Measurements from ENCODE around the gene SPINDOC.
"Not testable (repeated sequence)": the region's sequence is repeated elsewhere in the genome, so short reads cannot be mapped to it uniquely, and the experiment has no call there.

Gene SPINDOC

GRCh38 chr11:63769714-63770455 lies 43.4 kb upstream of the SPINDOC start:
- Mint-ChIP-seq H3K9me3 (no peaks in the 10 kb centered on the region), H3K27ac (ENCODE audit: low read depth) (no peak overlapping the region), H3K27me3 (peaks cover 10% of the 10 kb centered on the region), H3K36me3 (ENCODE audit: insufficient read depth) (peaks cover 6% of the 10 kb centered on the region), H3K4me3 (peak overlapping the region; percentile 60), H3K4me1 (peaks cover 9% of the 10 kb centered on the region)
- DNase-seq (ENCODE audit: low spot score in 2 of 2), result no peak
- ATAC-seq (replicated peaks; ENCODE audit: extremely low read depth, poor library complexity, severe bottlenecking), result no peak

- peaks cover 10% of the 10 kb centered on the region for H3K27me3 Mint-ChIP-seq
- H3K27ac Mint-ChIP-seq (ENCODE audit: low read depth), result no peak overlapping the region
- H3K4me3 Mint-ChIP-seq, result no peak overlapping the region
- H3K4me1 Mint-ChIP-seq, result peaks cover 9% of the 10 kb centered on the region
- H3K9me3 Mint-ChIP-seq, result no peaks in the 10 kb centered on the region
- DNase-seq (ENCODE audit: low spot score in 2 of 2) (no peak), ATAC-seq (replicated peaks; ENCODE audit: extremely low read depth, poor library complexity, severe bottlenecking) (no peak)
- peaks cover 6% of the 10 kb centered on the region for H3K36me3 Mint-ChIP-seq (ENCODE audit: insufficient read depth)
Measured at GRCh38 chr11:63770763-63771162, 42.5 kb upstream of the SPINDOC start.

- not testable (repeated sequence) for H3K9me3 Mint-ChIP-seq; H3K4me1 Mint-ChIP-seq; H3K36me3 Mint-ChIP-seq (ENCODE audit: insufficient read depth); H3K4me3 Mint-ChIP-seq; ATAC-seq (replicated peaks; ENCODE audit: extremely low read depth, poor library complexity, severe bottlenecking); H3K27ac Mint-ChIP-seq (ENCODE audit: low read depth); DNase-seq (ENCODE audit: low spot score in 2 of 2)
- peaks cover 10% of the 10 kb centered on the region for H3K27me3 Mint-ChIP-seq
Measured at GRCh38 chr11:63771741-63772318, 41.4 kb upstream of the SPINDOC start.

- Mint-ChIP-seq H3K27ac (ENCODE audit: low read depth) (no peak overlapping the region), H3K9me3 (no peaks in the 10 kb centered on the region), H3K4me3 (no peak overlapping the region), H3K4me1 (no peaks in the 10 kb centered on the region), H3K27me3 (peaks cover 18% of the 10 kb centered on the region), H3K36me3 (ENCODE audit: insufficient read depth) (peaks cover 2% of the 10 kb centered on the region)
- DNase-seq (ENCODE audit: low spot score in 2 of 2), result no peak
- ATAC-seq (replicated peaks; ENCODE audit: extremely low read depth, poor library complexity, severe bottlenecking), result no peak
Measured at GRCh38 chr11:63775191-63775590, 38.1 kb upstream of the SPINDOC start.

- H3K36me3 Mint-ChIP-seq (ENCODE audit: insufficient read depth), result peaks cover 2% of the 10 kb centered on the region
- ATAC-seq (replicated peaks; ENCODE audit: extremely low read depth, poor library complexity, severe bottlenecking) (no peak), DNase-seq (ENCODE audit: low spot score in 2 of 2) (no peak)
- no peaks in the 10 kb centered on the region for H3K9me3 Mint-ChIP-seq
- H3K27ac Mint-ChIP-seq (ENCODE audit: low read depth), result no peak overlapping the region
- H3K27me3 Mint-ChIP-seq, result peaks cover 8% of the 10 kb centered on the region
- H3K4me3 Mint-ChIP-seq, result no peak overlapping the region
- H3K4me1 Mint-ChIP-seq, result no peaks in the 10 kb centered on the region
Measured at GRCh38 chr11:63779039-63779438, 34.2 kb upstream of the SPINDOC start.

GRCh38 chr11:63782749-63783148 lies 30.5 kb upstream of the SPINDOC start:
- Mint-ChIP-seq H3K36me3 (ENCODE audit: insufficient read depth) (peaks cover 2% of the 10 kb centered on the region), H3K27ac (ENCODE audit: low read depth) (no peak overlapping the region), H3K4me3 (no peak overlapping the region), H3K27me3 (peaks cover 16% of the 10 kb centered on the region), H3K4me1 (peaks cover 8% of the 10 kb centered on the region), H3K9me3 (no peaks in the 10 kb centered on the region)
- ATAC-seq (replicated peaks; ENCODE audit: extremely low read depth, poor library complexity, severe bottlenecking) (no peak), DNase-seq (ENCODE audit: low spot score in 2 of 2) (no peak)

- Mint-ChIP-seq H3K4me3 (no peak overlapping the region), H3K27me3 (peaks cover 14% of the 10 kb centered on the region), H3K4me1 (peaks cover 8% of the 10 kb centered on the region), H3K36me3 (ENCODE audit: insufficient read depth) (no peaks in the 10 kb centered on the region), H3K9me3 (no peaks in the 10 kb centered on the region), H3K27ac (ENCODE audit: low read depth) (no peak overlapping the region)
- DNase-seq (ENCODE audit: low spot score in 2 of 2), result no peak
- ATAC-seq (replicated peaks; ENCODE audit: extremely low read depth, poor library complexity, severe bottlenecking), result no peak
Measured at GRCh38 chr11:63783925-63784592, 29.2 kb upstream of the SPINDOC start.

- Mint-ChIP-seq H3K9me3 (no peaks in the 10 kb centered on the region), H3K27me3 (peaks cover 14% of the 10 kb centered on the region), H3K4me1 (peaks cover 8% of the 10 kb centered on the region), H3K36me3 (ENCODE audit: insufficient read depth) (no peaks in the 10 kb centered on the region), H3K27ac (ENCODE audit: low read depth) (no peak overlapping the region), H3K4me3 (no peak overlapping the region)
- ATAC-seq (replicated peaks; ENCODE audit: extremely low read depth, poor library complexity, severe bottlenecking) (no peak), DNase-seq (ENCODE audit: low spot score in 2 of 2) (no peak)
Measured at GRCh38 chr11:63785823-63786222, 27.4 kb upstream of the SPINDOC start.

GRCh38 chr11:63791495-63792167 lies 21.6 kb upstream of the SPINDOC start:
- no peaks in the 10 kb centered on the region for H3K36me3 Mint-ChIP-seq (ENCODE audit: insufficient read depth)
- DNase-seq (ENCODE audit: low spot score in 2 of 2), result no peak
- H3K4me3 Mint-ChIP-seq, result no peak overlapping the region
- H3K27ac Mint-ChIP-seq (ENCODE audit: low read depth), result no peak overlapping the region
- no peaks in the 10 kb centered on the region for H3K4me1 Mint-ChIP-seq
- H3K27me3 Mint-ChIP-seq, result peaks cover 7% of the 10 kb centered on the region
- H3K9me3 Mint-ChIP-seq, result peaks cover 6% of the 10 kb centered on the region
- no peak for ATAC-seq (replicated peaks; ENCODE audit: extremely low read depth, poor library complexity, severe bottlenecking)

- H3K4me3 Mint-ChIP-seq, result no peak overlapping the region
Measured at GRCh38 chr11:63793161-63793560, 20.1 kb upstream of the SPINDOC start.

GRCh38 chr11:63795066-63795465 lies 18.2 kb upstream of the SPINDOC start:
- ATAC-seq (replicated peaks; ENCODE audit: extremely low read depth, poor library complexity, severe bottlenecking) (no peak), DNase-seq (ENCODE audit: low spot score in 2 of 2) (no peak)
- no peaks in the 10 kb centered on the region for H3K4me1 Mint-ChIP-seq
- no peak overlapping the region for H3K4me3 Mint-ChIP-seq
- peaks cover 18% of the 10 kb centered on the region for H3K27me3 Mint-ChIP-seq
- no peak overlapping the region for H3K27ac Mint-ChIP-seq (ENCODE audit: low read depth)
- H3K36me3 Mint-ChIP-seq (ENCODE audit: insufficient read depth), result no peaks in the 10 kb centered on the region
- peaks cover 6% of the 10 kb centered on the region for H3K9me3 Mint-ChIP-seq

More at GRCh38 chr11:63793161-63793560, 20.1 kb upstream of the SPINDOC start:
- no peak for ATAC-seq (replicated peaks; ENCODE audit: extremely low read depth, poor library complexity, severe bottlenecking)
- peaks cover 13% of the 10 kb centered on the region for H3K27me3 Mint-ChIP-seq
- DNase-seq (ENCODE audit: low spot score in 2 of 2), result no peak
- no peaks in the 10 kb centered on the region for H3K36me3 Mint-ChIP-seq (ENCODE audit: insufficient read depth)
- H3K27ac Mint-ChIP-seq (ENCODE audit: low read depth), result no peak overlapping the region
- H3K9me3 Mint-ChIP-seq, result peaks cover 6% of the 10 kb centered on the region
- H3K4me1 Mint-ChIP-seq, result no peaks in the 10 kb centered on the region

GRCh38 chr11:63800921-63801320 lies 12.3 kb upstream of the SPINDOC start:
- no peaks in the 10 kb centered on the region for H3K9me3 Mint-ChIP-seq
- no peak overlapping the region for H3K27ac Mint-ChIP-seq (ENCODE audit: low read depth)
- DNase-seq (ENCODE audit: low spot score in 2 of 2) (no peak), ATAC-seq (replicated peaks; ENCODE audit: extremely low read depth, poor library complexity, severe bottlenecking) (no peak)
- no peak overlapping the region for H3K4me3 Mint-ChIP-seq
- peaks cover 18% of the 10 kb centered on the region for H3K27me3 Mint-ChIP-seq
- no peaks in the 10 kb centered on the region for H3K4me1 Mint-ChIP-seq
- no peaks in the 10 kb centered on the region for H3K36me3 Mint-ChIP-seq (ENCODE audit: insufficient read depth)

Data from central memory CD8-positive, alpha-beta T cell (primary cell).